HuH-7 (cell line): ENCODE data around the gene CNTN4.

Source experiments
- DNase-seq: peaks from one replicate; pipeline ENCODE4 v3.0.0; 2011; ENCODE audit warnings: low spot score

Gene CNTN4

GRCh38 chr3:2597615-2598014 is 498.9 kb downstream of the CNTN4 start:
- no peak for DNase-seq

GRCh38 chr3:2599471-2599870 is 500.8 kb downstream of the CNTN4 start:
- no peak for DNase-seq

GRCh38 chr3:2603692-2604289 is 505.1 kb downstream of the CNTN4 start:
- DNase-seq, result no peak

- no peak for DNase-seq
These were observed 515.9 kb downstream of the CNTN4 start for GRCh38 chr3:2614578-2614977.

- DNase-seq, result no peak
These were observed 516.4 kb downstream of the CNTN4 start for GRCh38 chr3:2615080-2615479.

GRCh38 chr3:2623436-2623835 is 524.8 kb downstream of the CNTN4 start:
- DNase-seq, result no peak

GRCh38 chr3:2628117-2628516 is 529.5 kb downstream of the CNTN4 start:
- DNase-seq, result no peak

GRCh38 chr3:2635511-2635910 is 536.8 kb downstream of the CNTN4 start:
- no peak for DNase-seq

GRCh38 chr3:2643606-2644005 is 544.9 kb downstream of the CNTN4 start:
- no peak for DNase-seq

- no peak for DNase-seq
These were observed 546.3 kb downstream of the CNTN4 start for GRCh38 chr3:2645001-2645400.

- no peak for DNase-seq
These were observed 552.1 kb downstream of the CNTN4 start for GRCh38 chr3:2650746-2651145.

GRCh38 chr3:2652386-2652785 is 553.7 kb downstream of the CNTN4 start:
- DNase-seq, result no peak

GRCh38 chr3:2653706-2654105 is 555.0 kb downstream of the CNTN4 start:
- no peak for DNase-seq

- DNase-seq, result no peak
These were observed 556.6 kb downstream of the CNTN4 start for GRCh38 chr3:2655229-2655701.

- no peak for DNase-seq
These were observed 558.4 kb downstream of the CNTN4 start for GRCh38 chr3:2656806-2657777.

GRCh38 chr3:2657971-2658370 is 559.3 kb downstream of the CNTN4 start:
- no peak for DNase-seq

GRCh38 chr3:2659896-2660295 is 561.2 kb downstream of the CNTN4 start:
- DNase-seq, result no peak

- DNase-seq, result no peak
These were observed 562.4 kb downstream of the CNTN4 start for GRCh38 chr3:2661078-2661477.

GRCh38 chr3:2677501-2677900 is 578.8 kb downstream of the CNTN4 start:
- DNase-seq, result no peak

- DNase-seq, result no peak
These were observed 581.6 kb downstream of the CNTN4 start for GRCh38 chr3:2680236-2680635.

- DNase-seq, result no peak
These were observed 585.4 kb downstream of the CNTN4 start for GRCh38 chr3:2684046-2684445.

- no peak for DNase-seq
These were observed 588.3 kb downstream of the CNTN4 start for GRCh38 chr3:2686816-2687502.

- DNase-seq, result no peak
These were observed 598.9 kb downstream of the CNTN4 start for GRCh38 chr3:2697589-2697988.
